A673 (cell line): ENCODE results near the gene SENP5. TPM values are rescaled to one million over a fixed set of nuclear protein-coding genes. Genes with fewer than 3 reads are reported as not detected.

Experiments used
- BruUV-seq: library from RNA; stranded (reverse); fragments of 400-500 nt; replicated peaks from 2 replicates; lab custom pipeline; 2021; lab: Mats Ljungman, UMichigan
- CTCF ChIA-PET: fragments of 300-600 bp; sonication (Branson Sonifier 250); formaldehyde crosslinking; loops from one replicate; lab custom pipeline; 2022; ENCODE audit warnings: antibody characterized with exemption; lab: Charles Lee
- POLR2A ChIA-PET: fragments of 300-600 bp; sonication (Branson Sonifier 250); formaldehyde crosslinking; loops from one replicate; lab custom pipeline; 2022; ENCODE audit warnings: antibody characterized with exemption; ENCODE audit not compliant: low non-redundant PET; lab: Charles Lee
- DNase-seq: peaks from one replicate; pipeline ENCODE4 v3.0.0-alpha.2; 2015; ENCODE audit warnings: low spot score
- H3K27ac ChIP-seq: fragments of 200-600 bp; sonication (generic); 2 replicates; pipeline ENCODE4 v1.5.1; 2016; ENCODE audit warnings: mixed run types, low read depth, mild to moderate bottlenecking, mixed read lengths, antibody characterized with exemption, low read length; ENCODE audit not compliant: poor library complexity, severe bottlenecking
- H3K27me3 ChIP-seq: fragments of 200-600 bp; sonication (generic); replicated peaks from 2 replicates; pipeline ENCODE4 v1.6.1; 2017; ENCODE audit warnings: mixed run types, low read depth, mild to moderate bottlenecking, mixed read lengths, antibody characterized with exemption, low read length; ENCODE audit not compliant: insufficient read depth, poor library complexity
- H3K36me3 ChIP-seq: fragments of 200-600 bp; sonication (generic); 2 replicates; pipeline ENCODE4 v1.6.1; 2016; ENCODE audit warnings: mixed run types, mild to moderate bottlenecking, mixed read lengths, antibody characterized with exemption, low read length; ENCODE audit not compliant: insufficient read depth, poor library complexity, severe bottlenecking
- H3K4me1 ChIP-seq: fragments of 200-600 bp; sonication (generic); 2 replicates; pipeline ENCODE4 v1.6.1; 2017; ENCODE audit warnings: mixed run types, mild to moderate bottlenecking, mixed read lengths, antibody characterized with exemption, low read length; ENCODE audit not compliant: insufficient read depth, poor library complexity, severe bottlenecking
- H3K4me3 ChIP-seq: fragments of 200-600 bp; sonication (generic); 2 replicates; pipeline ENCODE4 v1.5.1; 2016; ENCODE audit warnings: low read depth, mixed run types, mild to moderate bottlenecking, mixed read lengths, low read length; ENCODE audit not compliant: poor library complexity, severe bottlenecking
- H3K9me3 ChIP-seq: fragments of 200-600 bp; sonication (generic); 2 replicates; pipeline ENCODE4 v1.6.1; 2016; ENCODE audit warnings: mixed run types, low read depth, mild to moderate bottlenecking, mixed read lengths, antibody characterized with exemption, low read length; ENCODE audit not compliant: poor library complexity, severe bottlenecking
- EZH2 ChIP-seq: fragments of 200-600 bp; sonication (generic); IDR thresholded peaks from 2 replicates; pipeline ENCODE4 v1.6.1; 2017; ENCODE audit warnings: borderline replicate concordance, low read depth, mild to moderate bottlenecking, mixed read lengths, antibody characterized with exemption, low read length; ENCODE audit not compliant: poor library complexity, severe bottlenecking
- intact Hi-C: fragments of 100-400 bp; cut with micrococcal nuclease; formaldehyde crosslinking; loops from one replicate; pipeline ENCODE4 v1.10.0; 2022; ENCODE audit not compliant: unreplicated experiment
- total RNA-seq: library from RNA; stranded (reverse); gene quantifications from 2 replicates; pipeline ENCODE4 v1.2.3, GENCODE V29; 2021
- TF ChIP-seq, protein P1 (sequence below): fragments of 300-800, 200-600 bp; sonication (generic); conservative IDR thresholded peaks from 2 replicates; pipeline ENCODE4 v1.5.1; 2017; ENCODE audit warnings: low read depth, mild to moderate bottlenecking, antibody characterized with exemption, low read length, moderate library complexity, mixed read lengths

Gene SENP5
- total RNA-seq, 1 experiment from 2014 or later: 42.2 TPM

- H3K4me3 ChIP-seq: no peak overlapping the region
- peaks cover 4% of the 10 kb centered on the region for H3K4me1 ChIP-seq
- no peak for DNase-seq
- ChIA-PET CTCF (no interaction called here), POLR2A (no interaction called here)
- TF ChIP-seq, protein P1, sequence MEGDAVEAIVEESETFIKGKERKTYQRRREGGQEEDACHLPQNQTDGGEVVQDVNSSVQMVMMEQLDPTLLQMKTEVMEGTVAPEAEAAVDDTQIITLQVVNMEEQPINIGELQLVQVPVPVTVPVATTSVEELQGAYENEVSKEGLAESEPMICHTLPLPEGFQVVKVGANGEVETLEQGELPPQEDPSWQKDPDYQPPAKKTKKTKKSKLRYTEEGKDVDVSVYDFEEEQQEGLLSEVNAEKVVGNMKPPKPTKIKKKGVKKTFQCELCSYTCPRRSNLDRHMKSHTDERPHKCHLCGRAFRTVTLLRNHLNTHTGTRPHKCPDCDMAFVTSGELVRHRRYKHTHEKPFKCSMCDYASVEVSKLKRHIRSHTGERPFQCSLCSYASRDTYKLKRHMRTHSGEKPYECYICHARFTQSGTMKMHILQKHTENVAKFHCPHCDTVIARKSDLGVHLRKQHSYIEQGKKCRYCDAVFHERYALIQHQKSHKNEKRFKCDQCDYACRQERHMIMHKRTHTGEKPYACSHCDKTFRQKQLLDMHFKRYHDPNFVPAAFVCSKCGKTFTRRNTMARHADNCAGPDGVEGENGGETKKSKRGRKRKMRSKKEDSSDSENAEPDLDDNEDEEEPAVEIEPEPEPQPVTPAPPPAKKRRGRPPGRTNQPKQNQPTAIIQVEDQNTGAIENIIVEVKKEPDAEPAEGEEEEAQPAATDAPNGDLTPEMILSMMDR: no peak
- H3K27ac ChIP-seq: no peak overlapping the region
- H3K36me3 ChIP-seq: no peaks in the 10 kb centered on the region
- intact Hi-C loops: no loop called here
- BruUV-seq: no TSS peak
- H3K27me3 ChIP-seq: no peaks in the 10 kb centered on the region
- H3K9me3 ChIP-seq: no peaks in the 10 kb centered on the region
Measured at GRCh38 chr3:196886144-196886543, 18.4 kb downstream of the SENP5 start.

DNA sequence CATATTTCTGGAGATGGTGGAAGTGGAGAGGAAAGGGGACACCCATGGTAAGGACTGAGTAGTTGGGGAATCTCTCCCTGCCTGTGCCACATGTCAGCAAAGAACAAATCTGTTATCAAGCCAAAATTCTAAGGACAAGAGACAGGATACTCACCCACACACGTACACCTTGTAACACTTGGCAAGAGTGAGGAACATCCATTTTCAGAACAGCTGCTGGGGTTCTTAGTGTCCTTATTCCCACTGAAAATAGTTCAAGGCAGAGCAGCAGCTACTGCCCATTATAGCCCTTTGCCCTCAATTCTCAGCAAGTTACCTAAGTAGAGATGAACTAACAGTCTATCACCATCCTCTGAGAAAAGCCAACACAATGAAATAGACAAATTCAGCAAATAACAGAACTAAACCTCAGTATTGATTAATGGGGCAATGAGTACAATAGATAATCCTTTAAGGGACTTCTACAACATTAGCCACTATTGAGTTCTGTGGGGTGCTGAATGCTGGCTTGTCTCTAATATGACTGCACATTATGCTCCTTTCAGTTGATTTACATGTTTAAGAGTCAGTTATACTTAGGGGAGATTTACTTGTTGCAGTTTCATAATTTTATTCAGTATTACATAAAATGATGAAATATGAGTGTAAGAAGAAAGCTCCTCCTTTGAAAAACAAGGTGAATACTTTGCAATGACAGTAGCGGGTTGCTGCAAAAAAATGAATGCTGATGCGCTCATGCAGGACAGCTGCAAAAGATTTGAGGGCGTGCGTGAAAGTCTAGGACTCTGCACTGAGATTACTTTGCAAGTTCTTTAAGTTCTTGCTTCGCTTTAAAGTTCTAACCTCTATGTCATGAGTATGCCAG, 22.4 kb downstream of the SENP5 start:
- Histone ChIP-seq H3K4me3 (no peak overlapping the region), H3K27me3 (no peaks in the 10 kb centered on the region), H3K27ac (peak overlapping the region; percentile 45), H3K9me3 (no peaks in the 10 kb centered on the region), H3K36me3 (no peaks in the 10 kb centered on the region), H3K4me1 (peaks cover 4% of the 10 kb centered on the region)
- no peak for TF ChIP-seq EZH2
- TF ChIP-seq, protein P1: no peak
- DNase-seq: no peak
- ChIA-PET CTCF (no interaction called here), POLR2A (no interaction called here)
- BruUV-seq: no TSS peak
- intact Hi-C loops: no loop called here

- BruUV-seq: no TSS peak
Measured at GRCh38 chr3:196894557-196895295, 27.0 kb downstream of the SENP5 start.

More at GRCh38 chr3:196894557-196895295, 27.0 kb downstream of the SENP5 start:
- no peak for DNase-seq
- Histone ChIP-seq H3K27me3 (no peaks in the 10 kb centered on the region), H3K27ac (no peak overlapping the region), H3K36me3 (peaks cover under 1% of the 10 kb centered on the region), H3K4me3 (no peak overlapping the region), H3K9me3 (no peaks in the 10 kb centered on the region), H3K4me1 (peaks cover 4% of the 10 kb centered on the region)
- TF ChIP-seq EZH2: no peak
- TF ChIP-seq, protein P1: no peak
- CTCF ChIA-PET: interaction anchor here (0.6 kb wide), 1 partner anchor 323 kb away, joined by 3 read pairs; no protein-coding TSS in a partner anchor
- intact Hi-C loops: no loop called here
- POLR2A ChIA-PET: no interaction called here
